HG03520 (cell line): ENCODE measurements around the gene ANKK1.

Experiments
- ATAC-seq: cut with Tn5 transposase; IDR thresholded peaks from one replicate; pipeline ENCODE4 v1.9.1; 2021; ENCODE audit warnings: mild to moderate bottlenecking, moderate library complexity; ENCODE audit not compliant: unreplicated experiment

ANKK1 gene

GRCh38 chr11:113387605-113388211 is at the start of gene ANKK1:
Gene ANKK1 (plus strand): TSS chr11:113387779. CDS start chr11:113387885, 106 bp downstream.
- ATAC-seq, result no peak

- no peak for ATAC-seq
These were observed 48.8 kb upstream of the ANKK1 start for GRCh38 chr11:113338730-113339129.

- no peak for ATAC-seq
These were observed 47.5 kb upstream of the ANKK1 start for GRCh38 chr11:113339929-113340589.

- no peak for ATAC-seq
These were observed 46.0 kb upstream of the ANKK1 start for GRCh38 chr11:113341388-113342165.

- ATAC-seq, result no peak
These were observed 41.6 kb upstream of the ANKK1 start for GRCh38 chr11:113345978-113346377.

GRCh38 chr11:113349528-113349927 is 38.1 kb upstream of the ANKK1 start:
- no peak for ATAC-seq

GRCh38 chr11:113350336-113351067 is 37.1 kb upstream of the ANKK1 start:
- ATAC-seq, result no peak

GRCh38 chr11:113351068-113351450 is 36.5 kb upstream of the ANKK1 start:
- no peak for ATAC-seq

- ATAC-seq, result no peak
These were observed 36.1 kb upstream of the ANKK1 start for GRCh38 chr11:113351480-113351879.

- no peak for ATAC-seq
These were observed 31.4 kb upstream of the ANKK1 start for GRCh38 chr11:113356203-113356602.

- ATAC-seq, result no peak
These were observed 24.2 kb upstream of the ANKK1 start for GRCh38 chr11:113363406-113363805.

GRCh38 chr11:113363996-113364641 is 23.5 kb upstream of the ANKK1 start:
- no peak for ATAC-seq

GRCh38 chr11:113365895-113366294 is 21.7 kb upstream of the ANKK1 start:
- no peak for ATAC-seq

GRCh38 chr11:113369411-113369810 is 18.2 kb upstream of the ANKK1 start:
- ATAC-seq, result no peak

GRCh38 chr11:113370634-113371033 is 16.9 kb upstream of the ANKK1 start:
- ATAC-seq, result no peak

- ATAC-seq, result no peak
These were observed 15.3 kb upstream of the ANKK1 start for GRCh38 chr11:113372309-113372708.

GRCh38 chr11:113373306-113373705 is 14.3 kb upstream of the ANKK1 start:
- no peak for ATAC-seq

- no peak for ATAC-seq
These were observed 13.5 kb upstream of the ANKK1 start for GRCh38 chr11:113373981-113374560.

GRCh38 chr11:113375402-113375801 is 12.2 kb upstream of the ANKK1 start:
- no peak for ATAC-seq

GRCh38 chr11:113376156-113376555 is 11.4 kb upstream of the ANKK1 start:
- ATAC-seq, result peak; percentile 86
